Heart right ventricle (tissue), 16 donors: Measurements from ENCODE around the gene PHKB. TPM values are rescaled to one million over a fixed set of nuclear protein-coding genes. Genes with fewer than 3 reads are reported as not detected.

Source experiments
- ATAC-seq, 8 donors: fragments of 200-7000 bp; cut with Tn5 transposase; one replicate each; pipeline ENCODE4 v1.9.1; 2020; ENCODE audit warnings: mild to moderate bottlenecking in 8 of 8, moderate library complexity in 8 of 8, moderate number of reproducible peaks in 1 of 8
- DNase-seq, 2 donors: peaks; one replicate each; pipeline ENCODE4 v3.0.0-alpha.2; 2020
- H3K27ac ChIP-seq, 10 donors: fragments of 200-600 bp; sonication (generic) in 2 of 10; one replicate each; pipeline versions ENCODE4 v1.5.0 to v1.8.0; 2020 to 2022; ENCODE audit warnings: mild to moderate bottlenecking in 3 of 10
- H3K27me3 ChIP-seq, 7 donors: fragments of 200-600 bp; one replicate each; pipeline ENCODE4 v1.8.0; 2021 to 2022; ENCODE audit warnings: mild to moderate bottlenecking in 2 of 7
- H3K36me3 ChIP-seq, 9 donors: fragments of 200-600 bp; sonication (generic) in 1 of 9; one replicate each; pipeline versions ENCODE4 v1.5.0 to v1.8.0; 2020 to 2022; ENCODE audit warnings: mild to moderate bottlenecking in 2 of 9
- H3K4me1 ChIP-seq, 9 donors: fragments of 200-600 bp; sonication (generic) in 1 of 9; one replicate each; pipeline versions ENCODE4 v1.5.0 to v1.8.0; 2020 to 2022; ENCODE audit warnings: mild to moderate bottlenecking in 4 of 9
- H3K4me3 ChIP-seq, 10 donors: fragments of 200-600 bp; sonication (generic) in 2 of 10; one replicate each; pipeline versions ENCODE4 v1.5.0 to v1.8.0; 2020 to 2022; ENCODE audit warnings: mild to moderate bottlenecking in 7 of 10, moderate library complexity in 2 of 10
- H3K9me3 ChIP-seq, 11 donors: fragments of 200-600 bp in 10 of 11; sonication (generic) in 2 of 11; one replicate each; pipeline versions ENCODE4 v1.5.0 to v1.8.0; 2013 to 2022; ENCODE audit warnings: mild to moderate bottlenecking in 2 of 11, control low read depth in 1 of 11, moderate library complexity in 1 of 11
- WGBS, 2 donors: extraction: QIAGEN DNeasy Blood & Tissue Kit; methylation state at CpG; one replicate each; pipeline ENCODE4 v1.1.7; 2013; ENCODE audit warnings: inconsistent platforms in 1 of 2; 5-methylcytosine and 5-hydroxymethylcytosine counted together
- intact Hi-C, 10 donors: fragments of 100-400 bp; cut with DNase I; formaldehyde crosslinking; loops; one replicate each; pipeline versions ENCODE4 v1.11.1 to v1.14.2; 2022
- polyA plus RNA-seq, 2 donors: library from polyadenylated mRNA; stranded (reverse); fragments of 200-250 nt; gene quantifications; one replicate each; pipeline ENCODE4 v1.2.3, GENCODE V29; 2013
- total RNA-seq, 10 donors: library from RNA; stranded (reverse); fragmentation: NEBNext Ultra II Directional in 3 of 10; extraction: Animal tissue kit (Norgen Biotek cat#: 25700) in 3 of 10; gene quantifications; one replicate each; pipeline versions ENCODE4 v1.2.1 to v1.2.4, GENCODE V29; 2021 to 2023
- TF ChIP-seq, protein P1 (sequence below), 9 donors: fragments of 200-600 bp; sonication (generic) in 2 of 9; IDR thresholded peaks; one replicate each; pipeline versions ENCODE4 v1.5.0 to v1.8.0; 2021 to 2022; ENCODE audit warnings: antibody characterized with exemption in 9 of 9, mild to moderate bottlenecking in 5 of 9, moderate library complexity in 1 of 9
- donor health status: Arrhythmogenic right ventricular cardiomyopathy.
- donor health status: ischemic (EF 13 %, LVEDD 7.1; RV severe dilation, severe dysfunction).
- donor health status: healthy with polysubstance abuse.
- donor health status: DM: no; HTN: yes; CAD: no.
- donor health status: DM: no; HTN: no; CAD: no.
- donor health status: ischemic (EF 25% LVEDD 6.9; RV normal size, moderate dysfunction).
- donor health status: ischemic (EF 25% LVEDD 5.7; RV mildly dilated, moderate dysfunction).
- donor health status: healthy.
- donor health status: DM: yes; HTN: yes; CAD: no.
- donor health status: Ischemic cardiomyopathy.
- donor health status: ischemic (EF 35%, LVEDD 5.7; RV mildly dilated, moderate dysfunction).
- donor health status: nonischemic (EF 11% LVEDD 7.7; RV severe dilation, severe dysfunction).
- donor health status: DM: yes; HTN: yes; CAD: no.
- donor health status: PGD.
- donor health status: ischemic (EF 29% LVEDD 5.4; RV normal size, mild dysfunction).
- donor health status: nonischemic (EF 23%, LVEDD 6.1; RV moderate dilation, normal function).

PHKB gene
- total and polyA plus RNA-seq, 12 donors = 16.9 to 76.6 (median 63.6) TPM

- Histone ChIP-seq H3K27ac (no peak overlapping the region), H3K9me3 (no peaks in the 10 kb centered on the region), H3K4me1 (no peaks in the 10 kb centered on the region), H3K27me3 (no peaks in the 10 kb centered on the region), H3K4me3 (no peak overlapping the region), H3K36me3 (peaks cover 0 to 25% (median 5%) of the 10 kb centered on the region in 9 donors)
- 81 to 85% methylated on average over 4 of the region's 4 CpGs for WGBS, 2 donors
- DNase-seq (no peak), ATAC-seq (no peak)
- intact Hi-C loops = no loop called here
- TF ChIP-seq, protein P1, sequence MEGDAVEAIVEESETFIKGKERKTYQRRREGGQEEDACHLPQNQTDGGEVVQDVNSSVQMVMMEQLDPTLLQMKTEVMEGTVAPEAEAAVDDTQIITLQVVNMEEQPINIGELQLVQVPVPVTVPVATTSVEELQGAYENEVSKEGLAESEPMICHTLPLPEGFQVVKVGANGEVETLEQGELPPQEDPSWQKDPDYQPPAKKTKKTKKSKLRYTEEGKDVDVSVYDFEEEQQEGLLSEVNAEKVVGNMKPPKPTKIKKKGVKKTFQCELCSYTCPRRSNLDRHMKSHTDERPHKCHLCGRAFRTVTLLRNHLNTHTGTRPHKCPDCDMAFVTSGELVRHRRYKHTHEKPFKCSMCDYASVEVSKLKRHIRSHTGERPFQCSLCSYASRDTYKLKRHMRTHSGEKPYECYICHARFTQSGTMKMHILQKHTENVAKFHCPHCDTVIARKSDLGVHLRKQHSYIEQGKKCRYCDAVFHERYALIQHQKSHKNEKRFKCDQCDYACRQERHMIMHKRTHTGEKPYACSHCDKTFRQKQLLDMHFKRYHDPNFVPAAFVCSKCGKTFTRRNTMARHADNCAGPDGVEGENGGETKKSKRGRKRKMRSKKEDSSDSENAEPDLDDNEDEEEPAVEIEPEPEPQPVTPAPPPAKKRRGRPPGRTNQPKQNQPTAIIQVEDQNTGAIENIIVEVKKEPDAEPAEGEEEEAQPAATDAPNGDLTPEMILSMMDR (IDR thresholded peaks at IDR 0.05) = no peak
Observed at GRCh38 chr16:47705266-47705665, 244.1 kb downstream of the PHKB start.

- no peak for ATAC-seq
- Histone ChIP-seq H3K4me3 (no peak overlapping the region), H3K9me3 (no peaks in the 10 kb centered on the region), H3K27ac (no peak overlapping the region), H3K4me1 (peaks cover 0 to 7% (median 0%) of the 10 kb centered on the region in 9 donors), H3K36me3 (no peaks in the 10 kb centered on the region), H3K27me3 (no peaks in the 10 kb centered on the region)
- WGBS, 2 donors = 92 to 94% methylated on average over 4 of the region's 4 CpGs
- TF ChIP-seq, protein P1 (IDR thresholded peaks at IDR 0.05) = no peak
- no peak for DNase-seq
- intact Hi-C loops = no loop called here
Observed at GRCh38 chr16:47711809-47712208, 250.7 kb downstream of the PHKB start.

DNA sequence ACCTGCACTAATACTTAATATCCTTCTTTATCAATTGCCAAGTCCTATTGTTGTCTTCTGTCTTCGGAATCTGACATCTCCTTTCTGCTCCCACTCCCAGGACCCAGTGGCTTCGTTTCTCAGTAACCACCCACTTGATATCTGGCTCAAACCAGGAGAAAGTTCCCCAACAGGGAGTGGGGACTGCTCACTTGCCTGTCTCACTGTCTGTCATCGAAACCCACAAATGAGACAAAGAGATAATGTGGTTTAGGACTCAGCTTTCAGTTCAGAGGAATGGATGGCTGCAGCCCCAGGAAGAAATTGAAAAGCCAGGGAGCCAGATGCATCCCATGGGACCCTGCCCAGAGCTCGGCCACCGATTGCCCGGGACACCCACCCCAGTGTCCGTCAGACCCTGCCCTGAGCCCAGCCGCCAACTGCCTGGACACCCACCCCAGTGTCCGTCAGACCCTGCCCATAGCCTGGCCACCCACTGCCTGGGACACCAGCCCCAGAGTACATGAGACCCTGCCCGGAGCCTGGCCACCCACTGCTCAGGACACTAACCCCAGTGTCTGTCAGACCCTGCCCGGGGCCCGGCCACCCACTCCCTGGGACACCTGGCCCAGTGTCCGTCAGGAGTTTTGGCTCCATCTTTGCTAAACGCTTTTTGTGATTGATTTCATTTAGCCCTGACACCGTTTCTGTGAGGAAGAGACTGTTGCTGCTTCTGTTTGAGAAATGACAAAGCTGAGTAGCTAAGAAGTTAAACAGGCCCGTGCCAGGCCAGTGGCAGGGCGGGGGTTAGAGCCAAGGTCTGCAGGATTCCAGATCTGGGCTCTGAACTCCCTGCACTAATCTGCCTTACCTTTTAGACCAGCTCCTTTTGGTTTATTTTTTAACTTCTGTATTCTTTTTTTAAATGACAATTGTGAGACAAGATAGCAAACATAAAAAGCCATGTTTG lies 251.4 kb downstream of the PHKB start:
- intact Hi-C loops = no loop called here

GRCh38 chr16:47713225-47713595 lies 252.1 kb downstream of the PHKB start:
- TF ChIP-seq, protein P1 (IDR thresholded peaks at IDR 0.05) = no peak
- ATAC-seq (no peak), DNase-seq (no peak)
- Histone ChIP-seq H3K4me3 (no peak overlapping the region), H3K4me1 (peaks cover 0 to 7% (median 0%) of the 10 kb centered on the region in 9 donors), H3K9me3 (no peaks in the 10 kb centered on the region), H3K27me3 (peaks cover 0 to 3% (median 0%) of the 10 kb centered on the region in 7 donors), H3K27ac (no peak overlapping the region), H3K36me3 (no peaks in the 10 kb centered on the region)
- intact Hi-C loops = no loop called here
- 50 to 53% methylated on average over 6 of the region's 6 CpGs for WGBS, 2 donors

More for the DNA sequence above, 251.4 kb downstream of the PHKB start:
- H3K27me3 ChIP-seq = no peaks in the 10 kb centered on the region
- ATAC-seq (no peak), DNase-seq (no peak)
- H3K4me3 ChIP-seq = no peak overlapping the region
- no peaks in the 10 kb centered on the region for H3K36me3 ChIP-seq
- peaks cover 0 to 7% (median 0%) of the 10 kb centered on the region in 9 donors for H3K4me1 ChIP-seq
- H3K9me3 ChIP-seq = no peaks in the 10 kb centered on the region
- TF ChIP-seq, protein P1 (IDR thresholded peaks at IDR 0.05) = no peak
- whole genome bisulfite sequencing, 2 donors = 76 to 78% methylated on average over 17 of the region's 17 CpGs
- H3K27ac ChIP-seq = no peak overlapping the region
